GM18508 (cell line): ENCODE data around the gene SRGAP1.
"Not testable (repeated sequence)": the region's sequence is repeated elsewhere in the genome, so short reads cannot be mapped to it uniquely, and the experiment has no call there.

Source experiments
- ATAC-seq: cut with Tn5 transposase; IDR thresholded peaks from one replicate; pipeline ENCODE4 v1.9.1; 2021; ENCODE audit warnings: moderate number of reproducible peaks; ENCODE audit not compliant: insufficient read depth, unreplicated experiment

SRGAP1 gene

GRCh38 chr12:64128366-64128765 is 283.9 kb downstream of the SRGAP1 start:
- no peak for ATAC-seq

DNA sequence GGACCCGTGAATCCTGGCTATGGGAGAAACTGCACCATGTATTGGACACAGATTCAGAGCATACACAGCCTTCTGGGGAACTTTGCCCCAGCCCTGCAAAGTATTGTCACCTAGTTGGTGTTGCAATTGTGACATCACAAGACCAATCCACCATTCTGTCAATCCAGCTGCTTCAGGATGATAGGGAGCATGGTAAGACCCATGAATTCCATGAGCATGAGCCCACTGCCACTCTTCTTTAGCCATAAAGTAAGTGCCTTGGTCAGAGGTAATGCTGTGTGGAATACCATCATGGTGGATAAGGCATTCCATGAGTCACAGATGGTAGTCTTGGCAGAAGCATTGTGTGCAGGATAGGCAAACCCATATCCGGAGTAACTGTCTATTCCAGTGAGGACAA is 286.0 kb downstream of the SRGAP1 start:
- not testable (repeated sequence) for ATAC-seq

GRCh38 chr12:64131456-64131855 is 287.0 kb downstream of the SRGAP1 start:
- ATAC-seq: not testable (repeated sequence)

- ATAC-seq: not testable (repeated sequence)
These were observed 288.2 kb downstream of the SRGAP1 start for GRCh38 chr12:64132672-64133071.

DNA sequence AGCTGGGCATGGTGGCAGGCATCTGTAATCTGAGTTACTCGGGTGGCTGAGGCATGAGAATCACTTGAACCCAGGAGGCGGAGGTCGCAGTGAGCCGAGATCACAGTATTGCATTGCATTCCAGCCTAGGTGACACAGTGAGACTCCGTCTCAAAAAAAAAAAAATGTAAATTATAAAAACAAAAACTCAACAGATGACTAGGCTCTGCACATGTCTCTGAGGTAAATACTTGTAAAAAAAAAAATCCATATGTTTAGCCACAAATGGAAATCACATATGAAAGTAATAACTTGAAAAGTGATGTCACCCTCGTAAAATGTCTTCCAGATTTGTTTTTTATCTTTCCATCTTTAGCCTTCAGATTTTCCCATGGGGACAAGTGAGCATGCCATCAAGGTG is 292.6 kb downstream of the SRGAP1 start:
- no peak for ATAC-seq

GRCh38 chr12:64139021-64139420 is 294.5 kb downstream of the SRGAP1 start:
- no peak for ATAC-seq

DNA sequence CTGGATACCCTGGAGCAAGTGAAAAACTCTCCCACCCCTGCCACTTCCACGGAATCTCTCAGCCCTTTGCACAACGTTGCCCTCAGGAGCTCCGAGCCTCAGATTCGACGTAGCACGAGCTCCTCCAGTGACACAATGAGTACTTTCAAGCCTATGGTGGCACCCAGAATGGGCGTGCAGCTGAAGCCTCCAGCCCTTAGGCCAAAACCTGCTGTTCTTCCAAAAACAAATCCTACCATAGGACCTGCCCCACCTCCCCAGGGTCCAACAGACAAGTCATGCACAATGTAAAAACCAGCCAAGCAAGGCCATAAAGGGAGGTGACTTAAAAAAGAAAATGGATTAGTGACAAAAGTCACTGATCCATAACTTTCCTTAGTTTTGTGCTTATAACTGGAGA is 297.9 kb downstream of the SRGAP1 start:
- no peak for ATAC-seq

GRCh38 chr12:64142784-64143183 is 298.3 kb downstream of the SRGAP1 start:
- ATAC-seq: no peak

- ATAC-seq: no peak
These were observed 300.7 kb downstream of the SRGAP1 start for GRCh38 chr12:64145226-64145625.

- ATAC-seq: no peak
These were observed 302.6 kb downstream of the SRGAP1 start for GRCh38 chr12:64147011-64147631.

DNA sequence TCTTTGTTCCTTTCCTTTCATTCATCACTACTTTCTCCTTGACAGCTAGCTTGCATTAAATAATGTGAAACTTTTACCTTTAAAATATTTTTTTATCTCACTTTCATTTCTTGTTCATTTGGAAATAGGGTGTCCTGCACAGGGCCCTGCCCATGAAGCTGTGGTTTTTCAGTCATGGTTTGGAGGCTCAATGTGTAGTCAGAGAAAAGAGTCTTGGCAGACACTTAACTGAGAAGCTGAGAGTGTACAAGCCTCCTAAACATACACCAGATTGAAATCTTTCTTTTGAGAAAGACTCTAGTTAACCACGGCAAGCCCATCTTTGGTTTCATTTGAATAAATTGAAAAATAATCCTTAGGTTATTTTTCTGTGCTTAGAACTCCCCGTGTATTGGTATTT is 303.4 kb downstream of the SRGAP1 start:
- no peak for ATAC-seq

GRCh38 chr12:64154677-64155076 is 310.2 kb downstream of the SRGAP1 start:
- ATAC-seq: no peak

GRCh38 chr12:64157110-64157509 is 312.6 kb downstream of the SRGAP1 start:
- ATAC-seq: no peak

- no peak for ATAC-seq
These were observed 315.7 kb downstream of the SRGAP1 start for GRCh38 chr12:64160021-64160710.

GRCh38 chr12:64160711-64161060 is 316.2 kb downstream of the SRGAP1 start:
- no peak for ATAC-seq

- not testable (repeated sequence) for ATAC-seq
These were observed 322.1 kb downstream of the SRGAP1 start for GRCh38 chr12:64166606-64167005.

- ATAC-seq: not testable (repeated sequence)
These were observed 322.5 kb downstream of the SRGAP1 start for GRCh38 chr12:64167041-64167440.

DNA sequence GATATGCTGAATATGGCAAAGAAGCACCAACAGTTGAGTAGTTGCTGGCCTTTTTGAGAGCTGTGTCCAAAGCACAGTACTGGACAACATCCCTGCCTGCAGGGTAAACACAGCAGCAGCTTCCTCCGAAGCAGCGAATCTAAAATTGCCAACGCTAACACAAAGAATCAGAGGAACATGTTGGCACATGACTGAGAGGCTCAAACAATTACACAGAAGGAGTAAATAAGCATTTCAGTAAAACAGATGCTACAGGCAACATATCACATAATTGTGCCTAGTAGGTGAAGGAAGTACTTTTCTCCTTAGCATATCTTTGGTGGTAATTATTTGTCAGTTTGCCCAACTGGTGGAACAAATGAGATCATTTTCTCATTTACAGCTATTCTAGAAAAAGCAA is 325.5 kb downstream of the SRGAP1 start:
- ATAC-seq: no peak

GRCh38 chr12:64170730-64171129 is 326.2 kb downstream of the SRGAP1 start:
- no peak for ATAC-seq

- no peak for ATAC-seq
These were observed 327.2 kb downstream of the SRGAP1 start for GRCh38 chr12:64171715-64172114.

DNA sequence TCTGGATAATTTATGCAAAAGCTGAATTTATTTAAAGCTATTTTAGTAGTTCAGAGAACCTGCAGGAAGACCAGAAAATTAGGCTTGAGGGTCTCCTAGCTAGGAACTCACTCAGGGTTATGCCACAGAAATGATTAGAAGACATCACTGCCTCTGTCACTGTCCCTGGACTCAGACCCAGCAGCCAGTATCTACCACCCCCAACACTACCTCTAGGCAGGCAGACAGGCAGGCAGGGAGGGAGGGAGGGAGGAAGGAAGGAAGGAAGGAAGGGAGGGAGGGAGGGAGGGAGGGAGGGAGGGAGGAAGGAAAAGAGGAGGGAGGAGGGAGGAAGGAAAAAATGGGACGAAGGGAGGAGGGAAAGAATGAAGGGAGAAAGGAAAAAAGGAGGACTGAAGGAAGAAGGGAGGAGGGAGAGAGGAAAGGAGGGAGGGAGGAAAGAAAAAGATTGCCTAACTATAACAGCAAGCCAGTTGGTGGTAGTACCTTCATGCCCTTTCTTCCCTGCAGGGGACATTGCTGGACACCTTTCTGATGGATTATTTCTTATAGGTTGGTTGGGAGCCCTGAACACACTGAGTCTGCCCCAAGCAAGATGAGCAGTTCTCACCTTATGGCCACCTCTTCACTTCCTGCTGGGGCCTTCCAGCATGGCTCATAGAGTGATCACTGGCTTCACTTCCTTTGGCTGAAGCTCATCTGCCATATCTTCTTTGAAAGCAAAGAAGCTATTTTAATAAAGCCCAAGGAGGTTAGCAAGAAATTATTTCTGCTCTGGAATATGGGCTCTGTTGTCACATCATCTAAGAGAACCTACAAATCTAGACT is 327.9 kb downstream of the SRGAP1 start:
- ATAC-seq: no peak
